Left ventricle myocardium superior (tissue), 1 donor: Measurements from ENCODE around the gene NUFIP1. TPM values are rescaled to one million over a fixed set of nuclear protein-coding genes. Genes with fewer than 3 reads are reported as not detected.
"Not testable (repeated sequence)": the region's sequence is repeated elsewhere in the genome, so short reads cannot be mapped to it uniquely, and the experiment has no call there.

Experiments
- ATAC-seq: fragments of 200-7000 bp; cut with Tn5 transposase; one replicate; pipeline ENCODE4 v1.9.1; 2020; ENCODE audit warnings: mild to moderate bottlenecking, moderate library complexity
- DNase-seq: peaks from one replicate; pipeline ENCODE4 v3.0.0-alpha.2; 2020
- intact Hi-C: fragments of 100-400 bp; cut with micrococcal nuclease; formaldehyde crosslinking; loops from one replicate; pipeline ENCODE4 v1.11.0; 2022
- total RNA-seq: library from RNA; stranded (reverse); fragmentation: NEBNext Ultra II Directional; extraction: Animal tissue kit (Norgen Biotek cat#: 25700); gene quantifications from one replicate; pipeline ENCODE4 v1.2.1, GENCODE V29; 2021
- donor health status: DM: no; HTN: yes; CAD: no; lungs with severe emphysema.

Gene NUFIP1
- total RNA-seq, 1 donor from 2014 or later: 2.9 TPM

- ATAC-seq: no peak
- intact Hi-C loops: no loop called here
Measured at GRCh38 chr13:44971656-44972595, 17.3 kb downstream of the NUFIP1 start.

GRCh38 chr13:44969551-44970484, 19.5 kb downstream of the NUFIP1 start:
- intact Hi-C loops: loop anchor here (2.0 kb wide), 1 partner anchor 485 kb away; no protein-coding TSS in a partner anchor
- DNase-seq (no peak), ATAC-seq (peak; percentile 70)

More at GRCh38 chr13:44971656-44972595, 17.3 kb downstream of the NUFIP1 start:
- DNase-seq: no peak

DNA sequence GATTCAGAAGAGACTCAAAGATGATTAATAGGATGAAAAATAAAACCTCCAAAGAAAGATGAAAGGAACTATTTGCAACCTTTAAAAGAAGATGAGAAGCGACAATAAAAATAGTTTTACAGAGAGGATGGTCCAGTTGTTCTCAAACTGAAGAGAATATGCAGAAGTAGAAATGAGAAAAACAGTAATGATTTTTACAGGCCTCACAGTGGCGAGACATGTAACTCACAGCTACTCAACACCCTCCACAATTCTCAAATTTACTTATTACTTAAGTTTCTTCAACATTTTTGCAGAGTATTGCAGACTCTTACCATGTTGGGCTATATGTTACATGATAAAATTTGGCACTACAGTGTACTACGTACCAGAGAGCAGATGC, 20.8 kb downstream of the NUFIP1 start:
- DNase-seq: no peak
- intact Hi-C loops: loop anchor here (2.0 kb wide), 1 partner anchor 484 kb away; no protein-coding TSS in a partner anchor
- no peak for ATAC-seq

DNA sequence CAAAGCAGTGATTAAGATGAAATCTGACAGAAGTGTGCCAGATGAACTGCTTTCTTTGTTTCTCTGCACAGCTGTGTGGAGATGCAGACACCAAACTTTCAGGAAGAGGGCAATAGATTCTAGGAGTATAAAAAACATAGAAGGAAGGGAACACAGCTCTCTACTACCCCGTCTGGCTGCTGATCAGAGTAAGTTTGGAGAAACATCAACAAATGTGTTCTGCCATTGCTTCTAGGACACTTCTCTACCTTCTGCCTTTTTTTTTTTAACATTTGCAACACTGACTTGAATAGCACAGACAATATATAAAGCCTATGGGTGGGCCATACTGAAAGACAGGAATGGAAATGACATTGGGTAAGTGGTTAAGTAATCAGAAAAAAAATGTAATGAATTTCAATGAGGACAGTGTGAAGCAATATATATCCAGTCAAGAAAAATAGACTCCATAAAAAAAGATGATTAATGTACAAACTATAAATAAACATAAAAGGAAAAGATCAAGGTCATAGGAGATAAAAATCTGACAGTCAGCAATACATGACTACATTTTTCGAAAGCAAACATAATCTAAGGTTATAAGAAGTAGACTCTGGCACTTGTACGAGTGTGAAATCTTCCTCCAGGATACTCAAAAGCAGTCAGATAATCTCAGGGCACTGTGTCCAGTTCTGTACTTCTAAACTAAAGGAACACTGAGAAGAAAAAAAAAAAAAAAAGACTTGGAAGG, 21.4 kb downstream of the NUFIP1 start:
- DNase-seq: no peak
- intact Hi-C loops: loop anchor here (2.0 kb wide), 1 partner anchor 483 kb away; no protein-coding TSS in a partner anchor
- no peak for ATAC-seq

GRCh38 chr13:44961997-44962396, 27.3 kb downstream of the NUFIP1 start:
- intact Hi-C loops: no loop called here
- no peak for DNase-seq
- no peak for ATAC-seq

DNA sequence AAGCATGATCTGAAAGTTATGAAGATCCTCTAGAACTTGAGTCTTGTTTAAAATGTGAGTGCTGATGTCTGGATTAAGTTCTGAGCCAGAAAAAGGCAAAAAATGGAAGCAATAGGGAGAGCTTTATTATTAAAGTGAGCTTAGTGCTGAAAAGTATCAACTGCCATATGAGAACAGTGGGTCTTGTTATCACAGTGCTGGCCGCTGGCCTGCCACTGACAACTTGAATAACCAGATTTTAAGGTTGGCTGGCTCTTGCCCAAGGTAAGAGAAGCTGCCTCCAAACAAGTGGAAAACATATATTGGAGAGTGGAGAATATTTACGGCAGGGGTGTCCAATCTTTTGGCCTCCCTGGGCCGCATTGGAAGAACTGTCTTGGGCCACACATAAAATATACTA, 33.9 kb downstream of the NUFIP1 start:
- DNase-seq (peak; percentile 56), ATAC-seq (peak; percentile 67)

DNA sequence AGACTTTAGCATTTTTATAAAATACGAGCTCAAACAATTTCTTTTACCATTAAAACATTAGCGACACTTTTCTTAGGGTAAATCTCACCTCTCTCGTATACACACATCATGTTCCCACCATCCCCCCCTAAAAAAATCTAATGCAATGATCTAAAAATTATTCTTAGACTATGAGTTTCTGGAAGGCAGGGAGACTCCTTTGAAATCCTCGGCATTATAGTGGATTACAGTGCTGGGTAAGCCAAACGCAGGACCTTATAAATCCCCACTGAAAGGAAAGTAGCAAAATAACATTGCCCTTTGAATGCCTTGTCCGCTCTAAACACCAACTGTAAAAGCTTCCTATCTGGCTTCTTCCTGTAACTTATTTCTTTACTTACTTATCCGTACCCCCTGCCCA, 35.0 kb downstream of the NUFIP1 start:
- no peak for ATAC-seq

More for the DNA sequence above, 33.9 kb downstream of the NUFIP1 start:
- intact Hi-C loops: no loop called here

DNA sequence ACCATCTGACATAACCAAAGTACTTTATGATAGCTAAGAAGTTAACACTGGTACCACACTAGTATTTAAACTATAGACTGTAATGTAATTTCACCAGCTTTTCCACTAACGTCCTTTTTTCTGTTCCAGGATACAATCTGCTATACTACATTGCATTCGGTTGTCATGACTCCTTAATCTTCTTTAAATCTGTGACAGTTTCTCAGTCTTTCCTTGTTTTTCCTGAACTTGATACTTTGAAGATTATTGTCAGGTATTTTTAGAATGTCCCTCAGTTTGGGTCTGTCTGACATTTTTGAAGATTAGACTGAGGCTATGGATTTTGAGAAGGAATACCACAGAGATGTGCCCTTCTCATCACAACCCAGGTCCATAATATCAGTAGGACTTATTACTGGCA, 36.6 kb downstream of the NUFIP1 start:
- ATAC-seq (no peak), DNase-seq (no peak)
- intact Hi-C loops: no loop called here

More for the DNA sequence above, 35.0 kb downstream of the NUFIP1 start:
- no peak for DNase-seq
- intact Hi-C loops: no loop called here

GRCh38 chr13:44951184-44951583, 38.1 kb downstream of the NUFIP1 start:
- no peak for ATAC-seq
- DNase-seq: no peak

DNA sequence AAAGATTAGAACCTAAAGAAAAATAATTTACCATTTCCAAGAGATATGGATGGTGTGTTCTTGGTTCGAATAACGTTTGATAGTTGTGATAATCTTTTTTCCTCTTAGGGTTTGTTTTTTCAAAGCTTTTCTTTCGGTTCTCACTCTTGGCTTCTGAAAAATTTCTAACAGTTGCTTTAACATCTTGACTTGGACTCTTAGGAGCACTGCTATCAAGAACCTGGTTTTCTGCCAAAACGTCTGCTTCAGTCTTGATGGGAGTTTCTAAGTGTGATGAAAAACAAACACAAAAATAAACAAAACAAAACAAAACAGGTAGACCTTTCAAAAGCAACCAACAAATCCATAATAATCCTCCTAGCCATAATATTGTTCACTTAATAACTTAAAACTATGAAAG, 45.9 kb downstream of the NUFIP1 start:
- intact Hi-C loops, DNase-seq: not testable (repeated sequence)

More at GRCh38 chr13:44951184-44951583, 38.1 kb downstream of the NUFIP1 start:
- intact Hi-C loops: no loop called here

GRCh38 chr13:44938854-44939253, 50.4 kb downstream of the NUFIP1 start:
- DNase-seq: no peak
- ATAC-seq: no peak
- intact Hi-C loops: no loop called here

More for the DNA sequence above, 45.9 kb downstream of the NUFIP1 start:
- not testable (repeated sequence) for ATAC-seq

DNA sequence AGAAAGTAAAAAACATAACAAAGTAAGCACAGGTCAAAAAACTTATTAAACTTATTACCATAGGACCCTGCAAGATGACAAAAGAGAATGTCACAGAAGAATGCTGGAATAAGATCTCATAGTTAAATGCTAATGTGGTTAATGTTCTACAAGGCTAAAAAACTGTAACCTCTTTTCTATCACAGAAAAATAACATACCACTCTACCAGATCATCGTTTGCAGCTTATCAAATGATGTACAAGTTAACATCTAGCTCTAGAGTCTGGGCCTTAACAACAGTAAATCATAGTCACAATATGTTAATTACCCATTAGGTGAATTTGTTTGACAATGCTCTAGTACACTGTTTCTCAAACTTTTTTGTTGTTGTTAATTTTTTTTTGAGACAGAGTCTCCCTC, 53.0 kb downstream of the NUFIP1 start:
- intact Hi-C loops: no loop called here
- DNase-seq (no peak), ATAC-seq (no peak)

GRCh38 chr13:44934724-44935123, 54.5 kb downstream of the NUFIP1 start:
- ATAC-seq (no peak), DNase-seq (no peak)
- intact Hi-C loops: no loop called here

DNA sequence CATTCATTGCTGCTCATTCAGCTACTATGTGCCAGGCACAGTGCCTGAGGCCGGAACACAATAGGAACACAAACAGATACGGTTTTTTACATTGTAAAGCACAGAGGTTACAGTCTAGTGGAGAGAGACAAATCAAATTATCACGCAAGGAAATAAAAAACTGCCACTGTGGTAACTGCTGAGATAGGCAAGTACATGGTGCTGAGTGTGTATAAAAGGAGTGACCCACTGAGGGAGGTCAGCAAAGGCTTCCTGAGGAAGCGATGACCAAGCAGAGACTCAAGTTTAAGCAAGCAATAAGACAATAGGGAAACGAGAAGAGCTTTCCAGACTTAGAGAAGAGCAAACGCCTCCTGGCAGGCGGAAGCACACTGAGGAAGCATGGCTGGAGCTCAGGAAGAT, 56.4 kb downstream of the NUFIP1 start:
- DNase-seq (no peak), ATAC-seq (peak; percentile 80)
- intact Hi-C loops: no loop called here

- ATAC-seq (peak; percentile 45), DNase-seq (no peak)
- intact Hi-C loops: no loop called here
Measured at GRCh38 chr13:44932171-44932849, 57.0 kb downstream of the NUFIP1 start.

- ATAC-seq (no peak), DNase-seq (no peak)
- intact Hi-C loops: no loop called here
Measured at GRCh38 chr13:44930963-44931623, 58.2 kb downstream of the NUFIP1 start.

DNA sequence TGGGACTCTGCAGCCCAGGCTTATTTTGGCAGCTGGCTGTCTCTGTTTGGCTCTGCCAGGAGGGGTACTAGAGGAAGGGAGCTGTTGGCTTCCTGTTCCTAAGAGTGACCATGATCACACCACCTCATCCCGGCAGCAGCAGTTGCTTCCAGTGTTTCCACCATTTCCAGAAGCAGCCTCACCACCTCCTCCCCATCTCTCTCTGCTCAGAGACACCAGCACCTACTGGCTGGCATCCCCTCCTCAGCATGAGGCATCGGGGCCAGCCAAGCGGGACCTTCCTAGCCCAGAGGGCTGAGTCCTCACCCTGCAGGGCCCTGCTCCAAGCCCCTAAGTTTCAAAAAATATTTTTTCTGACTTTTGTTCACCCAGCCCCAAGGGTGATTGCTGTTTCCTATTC, 59.0 kb downstream of the NUFIP1 start:
- DNase-seq (no peak), ATAC-seq (no peak)
- intact Hi-C loops: no loop called here

DNA sequence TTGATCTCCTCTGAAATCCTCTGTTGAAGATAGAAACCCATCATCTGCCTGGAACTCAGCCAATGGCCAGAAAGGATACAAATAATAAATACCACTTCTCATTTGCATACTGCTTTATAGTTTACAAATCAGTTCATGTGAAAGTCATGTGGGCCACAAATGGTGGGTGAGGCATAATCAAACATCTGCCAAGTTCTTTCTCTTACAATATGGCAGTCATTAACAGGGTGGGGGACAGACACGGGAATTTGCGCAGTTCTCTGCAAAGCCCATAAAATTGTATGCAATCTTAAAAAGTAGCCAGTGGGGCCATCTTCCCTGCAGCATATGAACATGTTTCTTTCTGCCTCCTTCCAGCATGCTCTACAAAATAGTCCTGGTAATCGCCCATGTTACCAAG, 59.6 kb downstream of the NUFIP1 start:
- DNase-seq (no peak), ATAC-seq (no peak)
- intact Hi-C loops: no loop called here
